ENCODE results near the gene LBHD2.
A peak's percentile ranks its signal among the peaks of the same experiment; 100 is the strongest.

The LBHD2 gene

DNA sequence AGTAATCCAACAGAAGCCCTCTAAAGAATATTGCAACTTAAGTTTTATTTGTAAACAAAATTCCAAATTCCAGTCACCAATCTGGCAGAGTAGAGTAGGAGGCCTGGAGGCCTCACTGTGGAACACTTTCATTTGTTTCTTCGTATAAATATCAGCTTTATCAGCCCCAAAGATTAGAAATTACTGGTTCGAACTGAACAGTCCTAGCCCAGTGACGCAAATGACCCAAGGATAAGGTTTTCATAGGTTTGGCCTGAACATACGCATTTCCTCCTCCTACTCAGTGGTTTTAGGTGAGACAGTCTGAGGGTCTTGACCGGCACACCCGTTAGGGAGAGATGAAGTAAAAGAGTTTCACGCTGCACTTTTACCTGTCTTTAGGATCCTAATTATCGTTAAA, 28.3 kb upstream of the LBHD2 start:
- DNase-seq (ENCODE audit: extremely low read depth, low read depth) = no peak
- TF ChIP-seq CTCF (IDR thresholded peaks at IDR 0.05; ENCODE audit: low read depth, low read length) = no peak

GRCh38 chr14:103056322-103057027, 27.5 kb upstream of the LBHD2 start:
- DNase-seq (ENCODE audit: extremely low read depth, low read depth) = no peak
- no peak for TF ChIP-seq CTCF (IDR thresholded peaks at IDR 0.05; ENCODE audit: low read depth, low read length)

- no peak for DNase-seq (ENCODE audit: extremely low read depth, low read depth)
- TF ChIP-seq CTCF (IDR thresholded peaks at IDR 0.05; ENCODE audit: low read depth, low read length) = no peak
These were observed 27.0 kb upstream of the LBHD2 start for GRCh38 chr14:103057028-103057371.

- no peak for TF ChIP-seq CTCF (IDR thresholded peaks at IDR 0.05; ENCODE audit: low read depth, low read length)
- DNase-seq (ENCODE audit: extremely low read depth, low read depth) = peak; percentile 81
These were observed 26.4 kb upstream of the LBHD2 start, which contains the start of gene CDC42BPB for GRCh38 chr14:103057372-103058163. Gene CDC42BPB (minus strand): TSS chr14:103057549. CDS start chr14:103057173, 376 bp downstream.

DNA sequence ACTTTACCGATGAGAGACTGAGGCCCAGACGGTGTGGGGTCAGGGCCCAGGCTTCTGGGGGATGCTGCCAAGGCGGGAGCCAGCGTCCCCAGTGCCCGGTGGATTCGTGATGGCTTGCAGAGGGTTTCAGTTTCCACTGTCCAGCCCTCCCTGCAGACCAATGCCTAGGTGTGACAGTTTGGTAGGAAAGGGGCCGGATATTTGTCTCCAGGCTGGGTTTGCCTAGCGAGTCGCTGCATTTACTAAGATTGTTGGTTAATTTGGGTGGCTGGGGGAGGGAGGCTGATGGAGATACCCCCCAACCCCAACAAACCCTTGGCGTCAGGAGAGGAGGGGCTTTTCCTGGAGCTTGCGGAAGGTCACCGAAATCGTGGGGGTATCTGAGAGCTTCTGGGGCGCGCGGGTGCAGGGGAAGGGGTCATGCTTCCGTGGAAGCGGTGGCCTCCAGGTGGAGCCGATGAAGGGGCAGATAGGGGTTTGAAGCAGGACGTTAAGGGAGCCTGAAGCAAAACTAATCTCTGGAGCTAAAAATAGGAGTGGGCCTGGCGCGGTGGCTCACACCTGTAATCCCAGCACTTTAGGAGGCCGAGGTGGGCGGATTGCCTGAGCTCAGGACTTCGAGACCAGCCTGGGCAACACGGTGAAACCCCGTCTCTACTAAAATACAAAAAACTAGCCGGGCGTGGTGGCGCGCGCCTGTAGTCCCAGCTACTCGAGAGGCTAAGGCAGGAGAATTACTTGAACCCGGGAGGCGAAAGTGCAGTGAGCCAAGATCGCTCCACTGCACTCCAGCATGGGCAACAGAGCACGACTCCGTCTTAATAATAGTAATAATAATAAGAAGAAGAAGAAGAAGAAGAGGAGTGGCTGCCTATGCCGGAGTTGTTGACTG, 25.6 kb upstream of the LBHD2 start:
- DNase-seq (ENCODE audit: extremely low read depth, low read depth) = no peak
- no peak for TF ChIP-seq CTCF (IDR thresholded peaks at IDR 0.05; ENCODE audit: low read depth, low read length)

DNA sequence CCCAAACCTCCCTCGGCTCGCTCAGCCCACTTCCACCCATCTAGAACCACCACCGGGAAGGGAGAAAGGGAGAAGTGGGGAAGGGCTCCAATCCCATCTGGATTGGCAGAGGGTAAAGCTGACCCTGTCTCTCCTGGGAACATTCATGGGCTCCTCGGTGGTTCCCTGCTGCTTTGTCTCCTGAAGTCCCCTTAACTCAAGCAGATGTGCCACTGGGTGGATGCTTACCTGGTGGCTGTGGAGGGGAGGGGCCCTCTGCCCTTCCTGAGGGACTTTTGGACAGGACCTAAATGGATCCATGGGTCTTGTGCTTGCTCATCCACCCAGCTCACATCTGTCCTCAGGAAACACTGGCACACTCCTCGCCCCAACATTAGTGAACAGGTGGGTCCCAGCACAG, 24.5 kb upstream of the LBHD2 start:
- TF ChIP-seq CTCF (IDR thresholded peaks at IDR 0.05; ENCODE audit: low read depth, low read length) = no peak
- DNase-seq (ENCODE audit: extremely low read depth, low read depth) = no peak
